ENCODE data around the gene GTF2E1.
"Not testable (repeated sequence)": the region's sequence is repeated elsewhere in the genome, so short reads cannot be mapped to it uniquely, and the experiment has no call there.

GTF2E1 gene

GRCh38 chr3:120756061-120756460, 13.5 kb downstream of the GTF2E1 start:
- no peak for DNase-seq (ENCODE audit: low read depth)

GRCh38 chr3:120758551-120758950, 16.0 kb downstream of the GTF2E1 start:
- DNase-seq (ENCODE audit: low read depth): not testable (repeated sequence)

DNA sequence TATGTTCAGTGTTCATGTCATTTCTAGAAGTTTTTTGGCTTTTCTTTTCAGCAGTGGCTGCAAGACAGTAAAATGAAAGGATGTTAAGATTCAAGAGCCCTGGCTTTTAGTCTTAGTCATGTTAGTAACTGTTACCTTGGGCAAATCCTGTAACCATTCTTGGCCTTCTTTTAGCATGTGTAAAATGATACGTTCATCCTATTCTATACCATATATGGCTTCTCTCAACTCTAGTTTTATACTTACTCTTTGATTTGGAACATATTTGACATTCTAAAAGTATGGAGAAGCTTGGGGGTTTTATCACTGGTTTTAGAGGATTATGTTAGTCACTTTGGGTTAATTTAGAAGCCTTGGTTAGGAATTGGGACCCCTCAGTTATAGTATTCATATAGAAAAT, 20.1 kb downstream of the GTF2E1 start:
- no peak for DNase-seq (ENCODE audit: low read depth)

- DNase-seq (ENCODE audit: low read depth): no peak
These were observed 21.1 kb downstream of the GTF2E1 start for GRCh38 chr3:120763601-120764000.

- no peak for DNase-seq (ENCODE audit: low read depth)
These were observed 21.7 kb downstream of the GTF2E1 start for GRCh38 chr3:120764206-120764605.

DNA sequence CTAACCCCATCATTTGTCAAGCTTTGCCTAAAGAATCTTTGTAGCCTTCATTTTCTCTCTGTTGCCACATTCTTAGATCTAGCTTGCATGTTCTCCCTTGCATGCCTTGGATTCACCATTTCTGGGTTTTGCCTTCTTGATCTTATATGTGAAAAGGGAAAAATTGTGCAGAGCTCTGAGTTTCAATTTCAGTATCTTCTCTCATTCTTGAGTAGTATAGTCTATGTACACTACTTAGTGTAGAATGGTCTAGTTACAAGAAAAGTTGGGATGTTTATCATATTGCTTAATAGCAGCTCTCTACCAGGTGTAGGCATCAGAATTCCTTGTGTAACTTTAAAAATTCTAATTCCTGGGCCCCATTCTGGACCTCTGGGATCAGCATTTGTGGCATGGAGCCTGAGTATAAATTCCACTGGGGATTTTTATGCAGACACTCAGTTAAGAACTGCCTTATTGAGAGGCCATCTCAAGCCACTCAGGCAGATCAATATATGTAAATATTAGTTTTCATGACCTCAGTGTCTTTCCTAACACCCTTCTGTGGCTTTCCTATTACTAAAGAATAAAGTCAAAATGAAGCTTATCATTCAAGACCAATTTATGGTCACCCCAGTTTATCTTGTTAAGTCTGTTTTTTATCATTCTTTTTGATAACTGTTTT, 23.4 kb downstream of the GTF2E1 start:
- no peak for DNase-seq (ENCODE audit: low read depth)

DNA sequence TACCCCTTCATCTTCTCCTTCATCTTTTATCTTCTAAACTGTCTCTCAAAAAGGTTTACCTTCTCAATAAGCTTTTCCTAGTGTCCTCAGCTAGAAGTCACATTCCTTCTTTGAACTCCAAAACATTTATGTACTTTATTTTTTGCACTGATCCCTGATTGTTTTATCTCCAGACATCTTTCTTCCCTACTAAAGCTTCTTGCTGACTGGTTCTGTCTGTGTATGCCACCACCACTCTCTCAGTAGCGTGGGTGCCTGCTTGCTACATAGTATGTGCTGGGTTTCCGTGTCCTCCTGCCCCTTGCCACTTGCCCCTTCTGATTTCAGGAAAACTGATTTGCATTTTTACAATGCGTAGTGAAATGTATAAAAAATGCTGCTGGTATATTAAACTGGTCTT, 24.0 kb downstream of the GTF2E1 start:
- no peak for DNase-seq (ENCODE audit: low read depth)

DNA sequence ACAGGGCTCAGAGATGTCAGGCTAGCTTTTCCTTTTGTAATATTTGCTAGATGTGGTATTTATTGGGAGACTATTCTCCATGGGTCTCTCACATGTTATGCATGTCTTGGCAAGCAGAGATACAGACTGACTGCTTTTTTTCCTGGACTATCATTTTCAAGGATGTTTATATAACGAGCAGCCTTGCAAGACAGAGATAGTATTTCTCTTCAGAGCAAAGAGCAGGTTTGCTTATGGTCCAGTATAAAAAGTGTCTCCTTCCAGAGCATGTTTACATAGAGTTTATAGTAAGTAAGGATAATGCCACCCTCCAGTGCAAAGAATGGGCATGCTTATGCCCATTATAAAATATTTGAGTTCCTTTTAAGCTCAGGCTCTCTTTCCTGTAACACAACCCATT, 24.6 kb downstream of the GTF2E1 start:
- no peak for DNase-seq (ENCODE audit: low read depth)

- DNase-seq (ENCODE audit: low read depth): no peak
These were observed 26.9 kb downstream of the GTF2E1 start for GRCh38 chr3:120769436-120769835.

- no peak for DNase-seq (ENCODE audit: low read depth)
These were observed 28.3 kb downstream of the GTF2E1 start for GRCh38 chr3:120770891-120771290.

DNA sequence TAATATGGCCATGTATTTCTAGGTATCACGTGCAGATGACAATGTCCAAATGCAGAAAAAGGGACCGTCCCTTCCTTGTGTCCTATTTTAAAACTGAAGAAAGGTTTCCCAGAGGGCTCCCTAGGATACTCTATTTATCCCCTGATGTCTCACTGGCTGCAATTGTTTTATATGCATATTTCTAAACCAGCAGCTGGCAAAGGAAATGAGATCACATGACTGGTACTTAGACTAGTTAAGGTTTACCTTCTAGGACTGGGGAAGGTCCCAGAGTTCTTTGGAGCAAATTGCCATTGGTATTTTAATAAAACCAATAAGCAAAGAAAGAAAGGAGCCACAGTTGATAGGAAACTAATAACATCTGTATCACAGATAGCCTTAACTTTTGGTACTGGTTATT, 29.5 kb downstream of the GTF2E1 start:
- DNase-seq (ENCODE audit: low read depth): no peak

DNA sequence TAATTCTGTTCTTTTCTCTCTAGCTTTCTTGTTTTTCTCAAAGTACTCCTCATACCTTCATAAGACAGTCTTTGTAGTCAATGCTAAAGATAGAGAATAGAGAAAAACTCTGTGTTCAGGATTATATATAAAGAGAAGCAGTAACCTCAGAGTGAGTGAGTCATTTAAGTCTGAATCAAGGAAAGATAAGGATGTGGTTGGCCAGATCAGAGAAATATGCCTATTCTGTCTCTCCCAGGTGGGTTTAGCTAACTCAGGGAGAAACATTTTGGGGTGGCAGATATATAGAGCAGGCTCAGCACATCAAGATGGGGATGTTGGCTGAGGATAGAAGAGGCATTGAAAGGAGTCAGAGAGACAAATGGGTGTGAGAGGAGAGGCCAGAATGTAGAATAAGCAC, 31.4 kb downstream of the GTF2E1 start:
- DNase-seq (ENCODE audit: low read depth): no peak

DNA sequence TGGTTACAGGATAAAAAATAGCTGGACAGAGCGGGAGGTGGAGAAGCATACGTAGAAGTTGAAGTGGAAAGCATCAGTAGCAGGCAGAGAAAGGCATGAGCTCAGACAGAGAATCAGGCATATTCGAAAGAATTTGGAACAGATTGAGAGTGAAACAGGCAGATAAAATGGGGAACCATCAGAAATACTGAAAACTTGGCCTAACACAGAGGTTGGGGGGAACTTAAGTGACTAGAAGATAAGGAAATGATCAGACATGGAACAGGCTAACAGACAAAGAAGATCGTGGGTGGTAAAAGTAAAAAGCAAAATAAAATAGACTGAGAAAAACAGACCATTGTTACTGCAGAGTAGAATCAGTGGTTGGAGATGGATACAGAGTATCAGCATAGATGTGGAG, 32.9 kb downstream of the GTF2E1 start:
- DNase-seq (ENCODE audit: low read depth): no peak

DNA sequence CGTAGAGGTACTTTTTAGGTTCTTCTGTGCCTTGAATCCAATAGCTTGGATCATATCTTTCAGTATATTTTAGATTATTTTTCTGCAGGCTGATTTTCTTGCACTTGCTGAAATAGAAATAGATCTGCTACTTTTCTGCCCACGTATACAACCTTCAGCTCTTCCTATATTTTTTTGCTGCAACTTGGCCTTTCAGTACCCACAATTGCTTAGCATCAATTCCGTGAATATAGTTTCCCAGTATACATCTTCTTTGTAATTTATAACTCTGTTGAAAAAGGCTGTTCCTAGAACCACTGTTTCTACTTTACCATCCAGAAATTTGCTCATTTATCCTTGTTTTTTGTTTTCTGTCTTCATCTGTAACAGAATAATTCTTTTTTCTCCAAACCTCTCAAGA, 36.2 kb downstream of the GTF2E1 start:
- no peak for DNase-seq (ENCODE audit: low read depth)

DNA sequence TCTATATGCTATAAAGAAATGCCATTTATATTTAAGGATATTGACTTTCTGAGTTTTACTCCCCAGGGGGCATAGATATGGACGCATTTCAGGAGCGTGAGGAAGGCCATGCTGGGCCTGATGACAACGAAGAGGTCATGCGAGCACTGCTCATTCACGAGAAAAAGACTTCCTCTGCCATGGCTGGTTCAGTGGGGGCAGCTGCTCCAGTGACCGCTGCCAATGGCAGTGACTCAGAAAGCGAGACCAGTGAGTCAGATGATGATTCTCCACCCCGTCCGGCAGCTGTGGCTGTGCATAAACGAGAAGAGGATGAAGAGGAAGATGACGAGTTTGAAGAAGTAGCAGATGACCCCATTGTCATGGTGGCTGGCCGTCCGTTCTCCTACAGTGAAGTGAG, 38.4 kb downstream of the GTF2E1 start:
- DNase-seq (ENCODE audit: low read depth): no peak

GRCh38 chr3:120785832-120786231, 43.3 kb downstream of the GTF2E1 start:
- not testable (repeated sequence) for DNase-seq (ENCODE audit: low read depth)

DNA sequence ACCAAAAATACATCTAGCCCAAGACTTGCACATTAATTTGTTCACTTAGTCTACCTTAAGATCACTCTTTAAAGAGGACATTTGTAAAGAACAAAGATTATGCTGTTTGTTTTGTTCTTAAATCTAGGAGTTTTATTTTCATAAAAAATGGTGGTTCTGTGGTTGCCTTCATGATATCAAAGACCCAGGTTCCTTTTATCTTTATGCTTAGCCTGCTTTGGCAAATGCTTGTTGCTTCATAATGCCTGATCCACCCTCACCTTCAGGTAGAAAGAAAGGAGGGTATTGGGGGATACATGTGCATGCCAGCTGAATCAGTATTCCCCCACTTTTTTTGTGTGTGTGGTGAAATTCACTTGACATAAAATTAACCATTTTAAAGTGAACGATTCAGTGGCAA, 48.5 kb downstream of the GTF2E1 start:
- DNase-seq (ENCODE audit: low read depth): no peak

- no peak for DNase-seq (ENCODE audit: low read depth)
These were observed 49.4 kb downstream of the GTF2E1 start for GRCh38 chr3:120791913-120792312.

- no peak for DNase-seq (ENCODE audit: low read depth)
These were observed 51.1 kb downstream of the GTF2E1 start for GRCh38 chr3:120793601-120794000.

- peak; percentile 73 for DNase-seq (ENCODE audit: low read depth)
These were observed 52.6 kb downstream of the GTF2E1 start for GRCh38 chr3:120795017-120795648.

- DNase-seq (ENCODE audit: low read depth): no peak
These were observed 53.4 kb downstream of the GTF2E1 start for GRCh38 chr3:120795959-120796358.

DNA sequence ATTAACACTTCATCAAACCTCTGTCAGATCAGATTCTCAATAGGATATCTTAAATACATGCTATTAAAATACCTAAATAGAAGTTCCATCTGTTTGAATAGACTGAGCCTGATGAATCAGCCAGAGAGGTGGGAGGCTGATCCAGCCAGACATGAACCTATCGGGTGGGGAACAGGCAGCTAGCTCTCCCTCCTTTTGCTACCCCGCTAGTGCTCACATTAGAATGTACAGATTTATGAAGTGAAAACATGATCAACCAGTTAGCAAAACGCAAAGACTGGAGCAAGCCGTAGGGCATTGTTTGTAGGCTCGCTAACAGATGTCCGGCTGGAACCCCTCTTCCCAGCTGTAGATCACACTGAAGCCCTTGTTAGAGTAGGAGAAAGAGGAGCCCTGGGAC, 54.4 kb downstream of the GTF2E1 start:
- DNase-seq (ENCODE audit: low read depth): no peak

- DNase-seq (ENCODE audit: low read depth): no peak
These were observed 55.3 kb downstream of the GTF2E1 start for GRCh38 chr3:120797857-120798256.

GRCh38 chr3:120798346-120798745, 55.8 kb downstream of the GTF2E1 start:
- no peak for DNase-seq (ENCODE audit: low read depth)

All from activated gamma-delta T cell treated with anti-CD3 and anti-CD28 coated beads, Interleukin-2, amount 50 U/mL, for 16 hours (primary cell).